Lower leg skin (tissue), 3 donors: ENCODE data around the gene IL15RA.

ENCODE experiments used
- POLR2A ChIP-seq, 2 donors: fragments of 450-650 bp; IDR thresholded peaks; one replicate each; pipeline ENCODE4 v1.6.1; 2016 to 2017; ENCODE audit warnings: antibody characterized with exemption in 2 of 2, mild to moderate bottlenecking in 1 of 2, moderate library complexity in 1 of 2
- TF ChIP-seq, protein P1 (sequence below), 3 donors: fragments of 450-650 bp; IDR thresholded peaks; one replicate each; pipeline ENCODE4 v1.5.1; 2016; ENCODE audit warnings: antibody characterized with exemption in 3 of 3, mild to moderate bottlenecking in 3 of 3, moderate library complexity in 2 of 3

- TF ChIP-seq, protein P1, sequence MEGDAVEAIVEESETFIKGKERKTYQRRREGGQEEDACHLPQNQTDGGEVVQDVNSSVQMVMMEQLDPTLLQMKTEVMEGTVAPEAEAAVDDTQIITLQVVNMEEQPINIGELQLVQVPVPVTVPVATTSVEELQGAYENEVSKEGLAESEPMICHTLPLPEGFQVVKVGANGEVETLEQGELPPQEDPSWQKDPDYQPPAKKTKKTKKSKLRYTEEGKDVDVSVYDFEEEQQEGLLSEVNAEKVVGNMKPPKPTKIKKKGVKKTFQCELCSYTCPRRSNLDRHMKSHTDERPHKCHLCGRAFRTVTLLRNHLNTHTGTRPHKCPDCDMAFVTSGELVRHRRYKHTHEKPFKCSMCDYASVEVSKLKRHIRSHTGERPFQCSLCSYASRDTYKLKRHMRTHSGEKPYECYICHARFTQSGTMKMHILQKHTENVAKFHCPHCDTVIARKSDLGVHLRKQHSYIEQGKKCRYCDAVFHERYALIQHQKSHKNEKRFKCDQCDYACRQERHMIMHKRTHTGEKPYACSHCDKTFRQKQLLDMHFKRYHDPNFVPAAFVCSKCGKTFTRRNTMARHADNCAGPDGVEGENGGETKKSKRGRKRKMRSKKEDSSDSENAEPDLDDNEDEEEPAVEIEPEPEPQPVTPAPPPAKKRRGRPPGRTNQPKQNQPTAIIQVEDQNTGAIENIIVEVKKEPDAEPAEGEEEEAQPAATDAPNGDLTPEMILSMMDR (IDR thresholded peaks at IDR 0.05) = no peak
- no peak for TF ChIP-seq POLR2A (IDR thresholded peaks at IDR 0.05)
Observed at GRCh38 chr10:5959142-5959541, 18.2 kb downstream of the IL15RA start.
